OCI-LY7 (cell line): ENCODE results near the gene UNC5A. TPM values are rescaled to one million over a fixed set of nuclear protein-coding genes. Genes with fewer than 3 reads are reported as not detected.

Experiments
- BruUV-seq: library from RNA; stranded (reverse); fragments of 400-500 nt; replicated peaks from 2 replicates; lab custom pipeline; 2021; lab: Mats Ljungman, UMichigan
- CTCF ChIA-PET: fragments of 300-600 bp; sonication (Branson Sonifier 250); formaldehyde crosslinking; loops from one replicate; lab custom pipeline; 2022; ENCODE audit warnings: antibody characterized with exemption; ENCODE audit not compliant: unreplicated experiment; lab: Charles Lee
- POLR2A ChIA-PET: fragments of 300-600 bp; sonication (Branson Sonifier 250); formaldehyde crosslinking; loops from one replicate; lab custom pipeline; 2022; ENCODE audit warnings: antibody characterized with exemption; lab: Charles Lee
- DNase-seq: peaks from one replicate; pipeline ENCODE4 v3.0.0-alpha.2; 2015; ENCODE audit warnings: low spot score
- H2AFZ ChIP-seq: fragments of 200-600 bp; sonication (generic), shearing (Covaris generic); 2 replicates; pipeline ENCODE4 v1.6.1; 2014; ENCODE audit warnings: mild to moderate bottlenecking, antibody characterized with exemption, low read length, moderate library complexity
- H3K27ac ChIP-seq: fragments of 200-600 bp; sonication (generic); 2 replicates; pipeline ENCODE4 v1.5.1; 2014; ENCODE audit warnings: mixed run types, low read depth, mild to moderate bottlenecking, moderate library complexity, low read length, inconsistent platforms; ENCODE audit not compliant: poor library complexity, severe bottlenecking
- H3K36me3 ChIP-seq: fragments of 200-600 bp; sonication (generic); 2 replicates; pipeline ENCODE4 v1.6.1; 2014; ENCODE audit warnings: mild to moderate bottlenecking, antibody characterized with exemption, low read length, moderate library complexity, mixed read lengths; ENCODE audit not compliant: insufficient read depth
- H3K4me1 ChIP-seq: fragments of 200-600 bp; sonication (generic); 2 replicates; pipeline ENCODE4 v1.5.1; 2014; ENCODE audit warnings: mild to moderate bottlenecking, low read length; ENCODE audit not compliant: insufficient read depth, poor library complexity, severe bottlenecking
- H3K4me2 ChIP-seq: fragments of 200-600 bp; sonication (generic); 2 replicates; pipeline ENCODE4 v1.6.1; 2014; ENCODE audit warnings: mild to moderate bottlenecking, low read length
- H3K4me3 ChIP-seq: fragments of 200-600 bp; sonication (generic); 2 replicates; pipeline ENCODE4 v1.5.1; 2014; ENCODE audit warnings: mild to moderate bottlenecking, low read depth, low read length; ENCODE audit not compliant: poor library complexity, severe bottlenecking
- H3K79me2 ChIP-seq: fragments of 200-600 bp; sonication (generic); 2 replicates; pipeline ENCODE4 v1.6.1; 2016; ENCODE audit warnings: low read depth, mild to moderate bottlenecking, low read length, moderate library complexity, mixed read lengths; ENCODE audit not compliant: insufficient read depth
- H3K9me2 ChIP-seq: fragments of 200-600 bp; sonication (generic); 2 replicates; pipeline ENCODE4 v1.6.1; 2016; ENCODE audit warnings: mild to moderate bottlenecking, low read length, mixed read lengths; ENCODE audit not compliant: insufficient read depth
- H3K9me3 ChIP-seq: fragments of 200-600 bp; sonication (generic); 2 replicates; pipeline ENCODE4 v1.6.1; 2014; ENCODE audit warnings: mild to moderate bottlenecking, mixed run types, low read length, mixed read lengths
- H4K20me1 ChIP-seq: fragments of 200-600 bp; sonication (generic); 2 replicates; pipeline ENCODE4 v1.6.1; 2014; ENCODE audit warnings: mild to moderate bottlenecking, antibody characterized with exemption, low read length, moderate library complexity, mixed read lengths; ENCODE audit not compliant: insufficient read depth
- EZH2phosphoT487 ChIP-seq: fragments of 200-600 bp; sonication (generic); IDR thresholded peaks from 2 replicates; pipeline ENCODE4 v1.6.1; 2018; ENCODE audit warnings: low read depth, borderline replicate concordance, mild to moderate bottlenecking, mixed run types, antibody characterized with exemption, low read length, moderate library complexity, mixed read lengths
- intact Hi-C: fragments of 100-400 bp; cut with micrococcal nuclease; formaldehyde crosslinking; loops from one replicate; pipeline ENCODE4 v1.10.0; 2022; ENCODE audit not compliant: unreplicated experiment
- total RNA-seq, 2 experiments: library from RNA; depleted of rRNA in 1 of 2; stranded (reverse); fragments of >200 nt in 1 of 2; shearing (Covaris generic) in 1 of 2; gene quantifications; 2 replicates each; pipeline ENCODE4 v1.2.3, GENCODE V29; 2014 to 2022
- TF ChIP-seq, protein P1 (sequence below): fragments of 200-600 bp; sonication (generic); conservative IDR thresholded peaks from 2 replicates; pipeline ENCODE4 v1.5.1; 2014; ENCODE audit warnings: mild to moderate bottlenecking, antibody characterized with exemption, low read length, moderate library complexity, mixed read lengths

UNC5A gene
- total RNA-seq, 2 experiments from 2014 or later = not detected

DNA sequence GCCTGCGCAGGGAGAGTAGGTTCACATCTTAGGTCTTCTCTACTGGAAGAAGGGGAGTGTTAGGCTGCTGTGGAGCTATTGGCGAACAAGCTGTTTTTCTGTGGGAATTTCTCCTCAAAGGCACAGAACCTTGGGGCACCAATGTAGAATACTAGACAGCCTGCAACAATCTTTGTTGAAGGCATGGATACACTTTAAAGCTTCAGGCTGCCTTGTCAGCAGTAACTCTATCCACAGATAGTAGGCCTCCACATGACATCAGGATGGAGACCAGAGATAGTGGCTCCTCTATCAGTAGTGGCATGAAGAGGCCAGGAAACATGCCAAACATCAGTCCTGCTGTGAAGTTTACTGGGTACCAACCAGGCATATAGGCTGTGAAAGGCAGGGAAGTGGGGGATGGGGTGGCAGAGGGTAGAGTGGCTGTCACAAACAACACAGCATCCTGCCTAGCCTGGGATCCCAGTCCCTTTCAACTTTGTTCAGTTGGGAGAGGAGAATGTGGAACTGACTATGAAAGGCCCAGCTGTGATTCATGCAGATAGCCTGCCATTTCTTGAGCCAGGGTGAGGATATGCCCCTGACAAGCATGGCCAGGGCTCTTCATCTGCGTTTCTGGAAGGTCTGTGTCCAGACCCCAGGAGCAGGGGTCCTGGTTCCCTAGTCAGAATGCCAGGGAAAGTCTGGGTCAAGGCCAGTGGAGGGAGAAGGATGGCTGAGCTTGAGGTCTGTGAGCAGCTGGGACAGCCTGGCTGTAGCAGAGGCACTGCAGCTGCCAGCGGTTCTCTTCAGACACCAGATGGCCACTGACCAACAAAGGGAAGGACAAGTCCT, 89.8 kb downstream of the UNC5A start:
- H3K9me2 ChIP-seq = no peaks in the 10 kb centered on the region
- DNase-seq = no peak
- H3K4me3 ChIP-seq = no peak overlapping the region
- no peak overlapping the region for H2AFZ ChIP-seq
- ChIA-PET POLR2A (interaction anchor here (0.6 kb wide), 1 partner anchor 9 kb away, joined by 4 read pairs; no protein-coding TSS in a partner anchor), CTCF (no interaction called here)
- H3K4me1 ChIP-seq = no peaks in the 10 kb centered on the region
- no peaks in the 10 kb centered on the region for H3K79me2 ChIP-seq
- H3K4me2 ChIP-seq = no peak overlapping the region
- no peaks in the 10 kb centered on the region for H4K20me1 ChIP-seq
- intact Hi-C loops = no loop called here
- no peaks in the 10 kb centered on the region for H3K9me3 ChIP-seq
- BruUV-seq = no TSS peak
- H3K27ac ChIP-seq = no peak overlapping the region
- H3K36me3 ChIP-seq = peaks cover 42% of the 10 kb centered on the region
- no peak for TF ChIP-seq EZH2phosphoT487
- TF ChIP-seq, protein P1, sequence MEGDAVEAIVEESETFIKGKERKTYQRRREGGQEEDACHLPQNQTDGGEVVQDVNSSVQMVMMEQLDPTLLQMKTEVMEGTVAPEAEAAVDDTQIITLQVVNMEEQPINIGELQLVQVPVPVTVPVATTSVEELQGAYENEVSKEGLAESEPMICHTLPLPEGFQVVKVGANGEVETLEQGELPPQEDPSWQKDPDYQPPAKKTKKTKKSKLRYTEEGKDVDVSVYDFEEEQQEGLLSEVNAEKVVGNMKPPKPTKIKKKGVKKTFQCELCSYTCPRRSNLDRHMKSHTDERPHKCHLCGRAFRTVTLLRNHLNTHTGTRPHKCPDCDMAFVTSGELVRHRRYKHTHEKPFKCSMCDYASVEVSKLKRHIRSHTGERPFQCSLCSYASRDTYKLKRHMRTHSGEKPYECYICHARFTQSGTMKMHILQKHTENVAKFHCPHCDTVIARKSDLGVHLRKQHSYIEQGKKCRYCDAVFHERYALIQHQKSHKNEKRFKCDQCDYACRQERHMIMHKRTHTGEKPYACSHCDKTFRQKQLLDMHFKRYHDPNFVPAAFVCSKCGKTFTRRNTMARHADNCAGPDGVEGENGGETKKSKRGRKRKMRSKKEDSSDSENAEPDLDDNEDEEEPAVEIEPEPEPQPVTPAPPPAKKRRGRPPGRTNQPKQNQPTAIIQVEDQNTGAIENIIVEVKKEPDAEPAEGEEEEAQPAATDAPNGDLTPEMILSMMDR = no peak

DNA sequence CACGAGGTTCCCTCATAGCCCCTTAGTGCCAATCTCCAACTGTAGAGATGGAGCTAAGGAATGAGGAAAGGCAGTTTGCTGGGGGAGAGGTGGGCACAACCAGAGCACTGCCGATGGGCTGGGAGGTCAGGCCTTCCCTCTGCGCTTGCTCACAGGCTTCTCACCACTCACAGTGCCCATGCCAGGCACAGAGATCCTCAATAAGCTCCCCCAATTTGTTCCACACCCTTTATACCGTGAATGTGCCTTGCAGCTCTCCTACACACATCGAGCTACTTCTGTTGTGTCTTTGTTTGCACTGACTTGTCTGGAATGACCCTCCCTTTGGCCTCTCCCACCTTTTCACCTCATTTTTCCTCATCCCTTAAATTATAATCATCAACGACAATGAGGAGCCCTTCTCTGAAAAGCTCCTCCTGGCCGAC, 90.4 kb downstream of the UNC5A start:
- no peak overlapping the region for H3K27ac ChIP-seq
- H3K4me2 ChIP-seq = no peak overlapping the region
- POLR2A ChIA-PET = interaction anchor here (0.6 to 0.7 kb wide), 2 partner anchors 240 to 443 kb away, joined by 3 to 6 read pairs; no protein-coding TSS in a partner anchor
- no TSS peak for BruUV-seq
- H3K9me3 ChIP-seq = no peaks in the 10 kb centered on the region
- intact Hi-C loops = no loop called here
- CTCF ChIA-PET = no interaction called here
- H3K79me2 ChIP-seq = no peaks in the 10 kb centered on the region
- H2AFZ ChIP-seq = no peak overlapping the region
- H3K4me3 ChIP-seq = no peak overlapping the region
- no peaks in the 10 kb centered on the region for H3K9me2 ChIP-seq
- no peak for TF ChIP-seq EZH2phosphoT487
- TF ChIP-seq, protein P1 = no peak
- no peaks in the 10 kb centered on the region for H3K4me1 ChIP-seq
- no peak for DNase-seq
- peaks cover 48% of the 10 kb centered on the region for H3K36me3 ChIP-seq
- no peaks in the 10 kb centered on the region for H4K20me1 ChIP-seq
